Epithelial cell of proximal tubule (primary cell): ENCODE results near the gene MYO1H. TPM values are rescaled to one million over a fixed set of nuclear protein-coding genes. Genes with fewer than 3 reads are reported as not detected.

Source experiments
- DNase-seq: peaks from one replicate; pipeline ENCODE4 v3.0.0-alpha.2; 2011; ENCODE audit warnings: low read depth
- H3K4me3 ChIP-seq: 2 replicates; pipeline ENCODE4 v1.5.1; 2011; ENCODE audit warnings: low read depth, mild to moderate bottlenecking, low read length
- CTCF ChIP-seq: conservative IDR thresholded peaks from 2 replicates; pipeline ENCODE4 v1.5.1; 2012; ENCODE audit warnings: low read depth, mild to moderate bottlenecking, low read length
- total RNA-seq: library from RNA; depleted of rRNA; stranded (reverse); fragments of >200 nt; gene quantifications from 2 replicates; pipeline ENCODE4 v1.2.3, GENCODE V29; 2015

Gene MYO1H
- total RNA-seq, 1 donor from 2014 or later: not detected

- no peak for TF ChIP-seq CTCF
- peak overlapping the region; percentile 37 for H3K4me3 ChIP-seq
- no peak for DNase-seq
Observed at GRCh38 chr12:109463756-109464155, 116.1 kb downstream of the MYO1H start.

- TF ChIP-seq CTCF: no peak
- DNase-seq: no peak
- no peak overlapping the region for H3K4me3 ChIP-seq
Observed at GRCh38 chr12:109464642-109465351, 117.1 kb downstream of the MYO1H start.

GRCh38 chr12:109466305-109466704 is 118.6 kb downstream of the MYO1H start:
- TF ChIP-seq CTCF: no peak
- DNase-seq: no peak
- H3K4me3 ChIP-seq: no peak overlapping the region

GRCh38 chr12:109466821-109467220 is 119.1 kb downstream of the MYO1H start:
- no peak overlapping the region for H3K4me3 ChIP-seq
- no peak for TF ChIP-seq CTCF
- DNase-seq: no peak

- no peak for DNase-seq
- no peak for TF ChIP-seq CTCF
- H3K4me3 ChIP-seq: no peak overlapping the region
Observed at GRCh38 chr12:109467978-109468676, 120.4 kb downstream of the MYO1H start.

- no peak for TF ChIP-seq CTCF
- H3K4me3 ChIP-seq: no peak overlapping the region
Observed at GRCh38 chr12:109469517-109469916, 121.8 kb downstream of the MYO1H start.

More at GRCh38 chr12:109469517-109469916, 121.8 kb downstream of the MYO1H start:
- no peak for DNase-seq
